Mesothelial cell of epicardium (in vitro differentiated cells): ENCODE data around the gene LGALS16. TPM values are rescaled to one million over a fixed set of nuclear protein-coding genes. Genes with fewer than 3 reads are reported as not detected.

Experiments used
- DNase-seq, 2 experiments: peaks; one replicate each; pipeline ENCODE4 v3.0.0; 2021; ENCODE audit warnings: low spot score in 2 of 2; ENCODE audit not compliant: unreplicated experiment in 2 of 2
- H3K27ac Mint-ChIP-seq: 2 replicates; pipeline ENCODE4 v1.8.0; 2021; ENCODE audit warnings: mixed read lengths
- H3K27me3 Mint-ChIP-seq: 2 replicates; pipeline ENCODE4 v1.8.0; 2021; ENCODE audit warnings: low read depth, mixed read lengths
- H3K36me3 Mint-ChIP-seq: 2 replicates; pipeline ENCODE4 v1.8.0; 2021; ENCODE audit warnings: mixed read lengths
- H3K4me1 Mint-ChIP-seq: 2 replicates; pipeline ENCODE4 v1.8.0; 2021; ENCODE audit warnings: mixed read lengths
- H3K4me3 Mint-ChIP-seq: 2 replicates; pipeline ENCODE4 v1.8.0; 2021; ENCODE audit warnings: mild to moderate bottlenecking, moderate library complexity, mixed read lengths
- H3K9me3 Mint-ChIP-seq: 2 replicates; pipeline ENCODE4 v1.8.0; 2021; ENCODE audit warnings: mixed read lengths
- CTCF ChIP-seq: fragments of 200-600 bp; sonication (generic); IDR thresholded peaks from one replicate; pipeline ENCODE4 v1.5.0; 2021; ENCODE audit warnings: antibody characterized with exemption; ENCODE audit not compliant: unreplicated experiment
- total RNA-seq: library from RNA; stranded (reverse); gene quantifications from 3 replicates; pipeline ENCODE4 v1.2.1, GENCODE V29; 2021

The LGALS16 gene
- total RNA-seq, 1 donor from 2014 or later = not detected

- Mint-ChIP-seq H3K27me3 (peaks cover 9% of the 10 kb centered on the region), H3K4me3 (no peak overlapping the region), H3K4me1 (peaks cover 4% of the 10 kb centered on the region), H3K27ac (no peak overlapping the region), H3K9me3 (peaks cover 15% of the 10 kb centered on the region), H3K36me3 (no peaks in the 10 kb centered on the region)
- DNase-seq = no peak
- no peak for TF ChIP-seq CTCF
Measured at GRCh38 chr19:39631178-39631577, 24.5 kb upstream of the LGALS16 start.

- H3K4me3 Mint-ChIP-seq = no peak overlapping the region
- H3K27ac Mint-ChIP-seq = no peak overlapping the region
- H3K4me1 Mint-ChIP-seq = peaks cover 4% of the 10 kb centered on the region
- H3K27me3 Mint-ChIP-seq = peaks cover 7% of the 10 kb centered on the region
- H3K36me3 Mint-ChIP-seq = no peaks in the 10 kb centered on the region
- no peak for DNase-seq
- TF ChIP-seq CTCF = no peak
- peaks cover 15% of the 10 kb centered on the region for H3K9me3 Mint-ChIP-seq
Measured at GRCh38 chr19:39631626-39632025, 24.1 kb upstream of the LGALS16 start.

GRCh38 chr19:39637891-39638290 lies 17.8 kb upstream of the LGALS16 start:
- Mint-ChIP-seq H3K4me3 (no peak overlapping the region), H3K27ac (no peak overlapping the region), H3K9me3 (peaks cover 15% of the 10 kb centered on the region), H3K4me1 (no peaks in the 10 kb centered on the region), H3K36me3 (no peaks in the 10 kb centered on the region), H3K27me3 (peaks cover 30% of the 10 kb centered on the region)
- TF ChIP-seq CTCF = no peak
- no peak for DNase-seq

- DNase-seq = no peak
- Mint-ChIP-seq H3K4me1 (no peaks in the 10 kb centered on the region), H3K36me3 (no peaks in the 10 kb centered on the region), H3K4me3 (no peak overlapping the region), H3K9me3 (no peaks in the 10 kb centered on the region), H3K27ac (no peak overlapping the region), H3K27me3 (peaks cover 24% of the 10 kb centered on the region)
- TF ChIP-seq CTCF = no peak
Measured at GRCh38 chr19:39641773-39642172, 13.9 kb upstream of the LGALS16 start.

- Mint-ChIP-seq H3K27me3 (peaks cover 19% of the 10 kb centered on the region), H3K4me3 (no peak overlapping the region), H3K9me3 (no peaks in the 10 kb centered on the region), H3K4me1 (no peaks in the 10 kb centered on the region), H3K27ac (no peak overlapping the region), H3K36me3 (no peaks in the 10 kb centered on the region)
- no peak for TF ChIP-seq CTCF
- DNase-seq = no peak
Measured at GRCh38 chr19:39643591-39643990, 12.1 kb upstream of the LGALS16 start.

GRCh38 chr19:39645800-39646411 lies 9.8 kb upstream of the LGALS16 start:
- no peak for TF ChIP-seq CTCF
- Mint-ChIP-seq H3K27me3 (peaks cover 24% of the 10 kb centered on the region), H3K36me3 (no peaks in the 10 kb centered on the region), H3K27ac (no peak overlapping the region), H3K9me3 (no peaks in the 10 kb centered on the region), H3K4me3 (no peak overlapping the region), H3K4me1 (no peaks in the 10 kb centered on the region)
- peak in 1 of 2 experiments; percentile 57 for DNase-seq
